ENCODE results near the gene CUX1. TPM values are rescaled to one million over a fixed set of nuclear protein-coding genes. Genes with fewer than 3 reads are reported as not detected.

CUX1 gene
- total and polyA plus RNA-seq, 12 donors: 34.5 to 176 (median 145) TPM

DNA sequence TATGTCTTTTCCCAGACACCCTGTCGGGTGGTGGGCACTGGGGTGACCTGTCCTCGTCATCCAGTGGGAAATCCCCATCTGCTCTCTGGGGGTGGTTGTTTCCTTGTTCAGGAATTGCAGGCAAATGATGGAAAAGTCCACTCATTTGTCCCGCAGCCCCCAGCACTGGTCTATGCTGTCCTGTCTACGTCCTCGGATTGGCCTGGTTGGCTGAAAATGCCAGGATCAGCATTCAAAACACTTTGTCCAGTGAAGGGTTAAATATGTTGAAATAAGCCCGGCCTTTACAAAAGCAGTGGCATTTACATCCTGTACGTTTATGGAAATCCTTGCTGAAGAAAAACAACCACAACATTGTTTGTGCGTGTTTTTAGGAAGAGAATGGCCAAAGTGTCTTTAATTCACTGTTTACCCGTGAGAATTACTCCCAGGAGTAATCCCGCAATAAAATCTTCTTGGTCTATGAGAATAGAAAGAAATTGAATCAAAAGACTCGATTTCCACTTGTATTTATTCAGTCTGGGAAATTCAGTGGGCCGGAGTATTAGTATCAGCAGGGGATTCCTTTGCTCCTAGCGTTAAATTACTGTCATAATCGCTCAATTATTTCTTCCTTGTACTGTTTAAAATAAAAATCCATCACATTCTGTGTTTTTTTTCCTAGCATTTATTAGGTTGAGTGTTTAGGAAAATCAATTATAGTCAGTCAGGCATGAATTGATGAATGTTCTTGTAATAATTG lies 352.4 kb downstream of the CUX1 start:
- peak overlapping the region in 7 of 10 donors; percentile 5 to 52 (median 16) for H3K27ac ChIP-seq

DNA sequence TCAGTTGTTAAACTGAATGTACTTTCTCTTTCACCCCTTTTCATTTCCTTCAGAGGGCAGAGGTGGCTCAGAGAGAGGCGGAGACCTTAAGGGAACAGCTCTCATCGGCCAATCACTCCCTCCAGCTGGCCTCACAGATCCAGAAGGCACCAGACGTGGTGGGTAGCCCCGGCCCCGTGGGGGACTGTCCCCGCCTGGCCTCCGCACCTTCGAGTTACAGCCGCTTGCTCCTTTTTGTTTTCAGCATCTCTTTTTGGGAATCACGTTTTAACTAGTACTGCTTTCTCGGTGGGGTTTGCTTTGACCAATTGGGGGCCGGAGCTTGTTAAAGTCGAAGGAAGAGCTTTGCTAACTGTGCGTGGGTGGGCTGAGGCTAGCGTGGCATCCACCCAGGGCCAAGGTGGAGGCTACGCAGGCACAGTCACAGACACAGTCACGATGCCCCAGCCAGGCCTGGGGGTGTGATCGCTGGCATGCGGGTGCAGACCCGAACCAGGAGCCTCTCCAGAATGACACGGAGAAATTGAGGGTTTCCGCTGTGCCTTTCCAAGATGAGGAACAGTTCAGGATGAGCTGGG lies 353.1 kb downstream of the CUX1 start:
- Histone ChIP-seq H3K4me3 (peak overlapping the region in 6 of 10 donors; percentile 6 to 34 (median 24)), H3K9me3 (no peaks in the 10 kb centered on the region), H3K27me3 (no peaks in the 10 kb centered on the region), H3K27ac (peak overlapping the region in 7 of 10 donors; percentile 5 to 52 (median 16)), H3K4me1 (peaks cover 0 to 18% (median 6%) of the 10 kb centered on the region in 9 donors), H3K36me3 (peaks cover 0 to 80% (median 21%) of the 10 kb centered on the region in 9 donors)
- TF ChIP-seq, protein P1, sequence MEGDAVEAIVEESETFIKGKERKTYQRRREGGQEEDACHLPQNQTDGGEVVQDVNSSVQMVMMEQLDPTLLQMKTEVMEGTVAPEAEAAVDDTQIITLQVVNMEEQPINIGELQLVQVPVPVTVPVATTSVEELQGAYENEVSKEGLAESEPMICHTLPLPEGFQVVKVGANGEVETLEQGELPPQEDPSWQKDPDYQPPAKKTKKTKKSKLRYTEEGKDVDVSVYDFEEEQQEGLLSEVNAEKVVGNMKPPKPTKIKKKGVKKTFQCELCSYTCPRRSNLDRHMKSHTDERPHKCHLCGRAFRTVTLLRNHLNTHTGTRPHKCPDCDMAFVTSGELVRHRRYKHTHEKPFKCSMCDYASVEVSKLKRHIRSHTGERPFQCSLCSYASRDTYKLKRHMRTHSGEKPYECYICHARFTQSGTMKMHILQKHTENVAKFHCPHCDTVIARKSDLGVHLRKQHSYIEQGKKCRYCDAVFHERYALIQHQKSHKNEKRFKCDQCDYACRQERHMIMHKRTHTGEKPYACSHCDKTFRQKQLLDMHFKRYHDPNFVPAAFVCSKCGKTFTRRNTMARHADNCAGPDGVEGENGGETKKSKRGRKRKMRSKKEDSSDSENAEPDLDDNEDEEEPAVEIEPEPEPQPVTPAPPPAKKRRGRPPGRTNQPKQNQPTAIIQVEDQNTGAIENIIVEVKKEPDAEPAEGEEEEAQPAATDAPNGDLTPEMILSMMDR (IDR thresholded peaks at IDR 0.05): no peak
- intact Hi-C loops (cut with DNase I): no loop called here
- DNase-seq (peak in 1 of 2 donors; percentile 13), ATAC-seq (peak in 6 of 8 donors; percentile 34 to 69 (median 47))
- 78 to 79% methylated on average over 22 of the region's 22 CpGs for WGBS, 2 donors

More for the DNA sequence above, 352.4 kb downstream of the CUX1 start:
- intact Hi-C loops (cut with DNase I): loop anchor here in 1 of 10 donors (10.0 kb wide), 1 partner anchor 355 kb away; the partner anchor contains the start of gene CUX1
- Histone ChIP-seq H3K9me3 (no peaks in the 10 kb centered on the region), H3K36me3 (peaks cover 0 to 77% (median 21%) of the 10 kb centered on the region in 9 donors), H3K27me3 (no peaks in the 10 kb centered on the region), H3K4me3 (peak overlapping the region in 6 of 10 donors; percentile 6 to 34 (median 24)), H3K4me1 (peaks cover 0 to 18% (median 6%) of the 10 kb centered on the region in 9 donors)
- 56 to 64% methylated on average over 14 of the region's 14 CpGs for whole genome bisulfite sequencing, 2 donors
- DNase-seq (peak in 1 of 2 donors; percentile 14), ATAC-seq (peak in 2 of 8 donors; percentile 8 to 26)
- TF ChIP-seq, protein P1 (IDR thresholded peaks at IDR 0.05): no peak

GRCh38 chr7:102173669-102174068 lies 356.2 kb downstream of the CUX1 start:
- no peak for ATAC-seq
- TF ChIP-seq, protein P1 (IDR thresholded peaks at IDR 0.05): no peak
- 73 to 80% methylated on average over 13 of the region's 13 CpGs for WGBS, 2 donors
- no peak for DNase-seq
- peaks cover 0 to 13% (median 6%) of the 10 kb centered on the region in 9 donors for H3K4me1 ChIP-seq
- no peak overlapping the region for H3K4me3 ChIP-seq
- peaks cover 0 to 84% (median 25%) of the 10 kb centered on the region in 9 donors for H3K36me3 ChIP-seq
- H3K27me3 ChIP-seq: no peaks in the 10 kb centered on the region
- H3K9me3 ChIP-seq: no peaks in the 10 kb centered on the region
- no peak overlapping the region for H3K27ac ChIP-seq
- intact Hi-C loops (cut with DNase I): no loop called here

DNA sequence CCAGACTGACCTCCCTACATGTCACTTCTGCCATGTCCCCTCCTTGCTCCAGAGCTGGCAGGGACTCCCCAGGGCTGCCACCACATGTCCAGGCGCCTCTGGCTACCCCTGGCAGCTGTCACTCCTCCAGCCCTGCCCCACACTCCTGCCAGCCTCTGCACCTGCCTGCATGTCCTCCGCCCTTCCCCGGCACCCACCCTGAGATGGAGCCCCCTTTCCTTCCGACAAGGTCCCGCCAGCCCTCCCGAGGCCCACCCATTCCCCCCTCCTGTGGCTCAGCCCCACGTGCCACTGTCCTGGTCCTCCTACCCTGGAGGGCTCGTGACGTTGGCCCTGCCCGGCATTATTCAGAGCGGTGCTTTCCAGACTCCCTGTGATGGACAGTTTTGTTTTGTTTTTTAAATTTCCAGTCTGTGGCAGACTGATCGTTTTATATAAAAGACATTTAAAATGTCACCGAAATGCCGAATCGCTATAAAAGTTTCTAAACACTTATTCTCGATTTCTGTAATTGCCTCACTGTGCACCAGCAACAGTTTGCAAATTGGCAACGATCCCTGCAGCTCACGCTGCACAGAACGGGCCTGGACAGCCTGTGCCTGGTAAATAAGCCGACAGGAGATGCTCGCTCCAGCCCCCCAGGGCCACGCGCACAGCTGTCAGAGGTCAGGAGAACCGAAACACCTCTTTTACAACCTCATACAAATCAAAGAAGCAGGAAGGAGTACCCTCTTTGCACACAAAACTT lies 358.2 kb downstream of the CUX1 start:
- Histone ChIP-seq H3K27ac (no peak overlapping the region), H3K4me1 (no peaks in the 10 kb centered on the region), H3K9me3 (no peaks in the 10 kb centered on the region), H3K27me3 (no peaks in the 10 kb centered on the region), H3K4me3 (no peak overlapping the region), H3K36me3 (peaks cover 0 to 87% (median 35%) of the 10 kb centered on the region in 9 donors)
- intact Hi-C loops (cut with DNase I): no loop called here
- no peak for DNase-seq
- 87 to 95% methylated on average over 24 of the region's 24 CpGs for WGBS, 2 donors
- ATAC-seq: peak in 1 of 8 donors; percentile 19
- TF ChIP-seq, protein P1 (IDR thresholded peaks at IDR 0.05): no peak

Data from heart right ventricle (tissue), 16 donors.